Prostate gland (tissue), 2 donors: ENCODE data around the gene PASK. TPM values are rescaled to one million over a fixed set of nuclear protein-coding genes. Genes with fewer than 3 reads are reported as not detected.
A peak's percentile ranks its signal among the peaks of the same experiment; 100 is the strongest.

Experiments used
- DNase-seq: peaks from one replicate; pipeline ENCODE4 v3.0.0-alpha.2; 2019; ENCODE audit warnings: low spot score
- H3K27ac ChIP-seq, 2 donors: fragments of 200-600 bp; sonication (generic); 2 replicates each; pipeline ENCODE4 v1.5.1; 2017 to 2019
- H3K27me3 ChIP-seq: fragments of 200-600 bp; sonication (generic); replicated peaks from 2 replicates; pipeline ENCODE4 v1.5.1; 2019; ENCODE audit not compliant: insufficient read depth
- H3K36me3 ChIP-seq, 2 donors: fragments of 200-600 bp; sonication (generic); 1 replicate in 1 of 2; 2 replicates in 1 of 2; pipeline versions ENCODE4 v1.5.1 to v1.8.1; 2017 to 2019
- H3K4me1 ChIP-seq: fragments of 200-600 bp; sonication (generic); replicated peaks from 2 replicates; pipeline ENCODE4 v1.5.1; 2019
- H3K4me3 ChIP-seq, 2 donors: fragments of 200-600 bp; sonication (generic); 2 replicates each; pipeline ENCODE4 v1.5.1; 2017 to 2019
- H3K9me3 ChIP-seq: fragments of 200-600 bp; sonication (generic); 2 replicates; pipeline ENCODE4 v1.5.1; 2017
- POLR2A ChIP-seq: fragments of 450-650 bp; IDR thresholded peaks from one replicate; pipeline ENCODE4 v1.6.1; 2016; ENCODE audit warnings: antibody characterized with exemption, mild to moderate bottlenecking
- POLR2AphosphoS5 ChIP-seq: sonication (generic); formaldehyde crosslinking; IDR thresholded peaks from one replicate; pipeline ENCODE4 v1.6.1; 2017; ENCODE audit warnings: antibody characterized with exemption
- WGBS: methylation state at CpG from one replicate; pipeline ENCODE4 v1.1.5; 2018; 5-methylcytosine and 5-hydroxymethylcytosine counted together
- intact Hi-C: fragments of 100-400 bp; cut with DNase I; formaldehyde crosslinking; loops from one replicate; pipeline ENCODE4 v1.14.2; 2022
- total RNA-seq, 2 donors: library from RNA; depleted of rRNA; stranded (reverse); fragments of >200 nt; gene quantifications; one replicate each; pipeline ENCODE4 v1.1.0, GENCODE V29; 2016
- TF ChIP-seq, protein P1 (sequence below), 4 experiments: fragments of 200-600 bp in 2 of 4; fragments of 450-650 bp in 2 of 4; sonication (generic) in 2 of 4; IDR thresholded peaks; 1 replicate in 3 of 4; 2 replicates in 1 of 4; pipeline ENCODE4 v1.5.1; 2016 to 2019; ENCODE audit warnings: antibody characterized with exemption in 4 of 4, mild to moderate bottlenecking in 2 of 4, moderate library complexity in 2 of 4

The PASK gene
- total RNA-seq, 2 donors from 2014 or later = 49.2 to 200 TPM

GRCh38 chr2:241194811-241195210 is 45.5 kb upstream of the PASK start:
- Histone ChIP-seq H3K36me3 (no peaks in the 10 kb centered on the region), H3K4me1 (peaks cover 9% of the 10 kb centered on the region), H3K27ac (no peak overlapping the region), H3K27me3 (no peaks in the 10 kb centered on the region), H3K4me3 (no peak overlapping the region), H3K9me3 (no peaks in the 10 kb centered on the region)
- WGBS = 70% methylated on average over 9 of the region's 9 CpGs
- TF ChIP-seq POLR2AphosphoS5 (no peak), POLR2A (no peak)
- TF ChIP-seq, protein P1, sequence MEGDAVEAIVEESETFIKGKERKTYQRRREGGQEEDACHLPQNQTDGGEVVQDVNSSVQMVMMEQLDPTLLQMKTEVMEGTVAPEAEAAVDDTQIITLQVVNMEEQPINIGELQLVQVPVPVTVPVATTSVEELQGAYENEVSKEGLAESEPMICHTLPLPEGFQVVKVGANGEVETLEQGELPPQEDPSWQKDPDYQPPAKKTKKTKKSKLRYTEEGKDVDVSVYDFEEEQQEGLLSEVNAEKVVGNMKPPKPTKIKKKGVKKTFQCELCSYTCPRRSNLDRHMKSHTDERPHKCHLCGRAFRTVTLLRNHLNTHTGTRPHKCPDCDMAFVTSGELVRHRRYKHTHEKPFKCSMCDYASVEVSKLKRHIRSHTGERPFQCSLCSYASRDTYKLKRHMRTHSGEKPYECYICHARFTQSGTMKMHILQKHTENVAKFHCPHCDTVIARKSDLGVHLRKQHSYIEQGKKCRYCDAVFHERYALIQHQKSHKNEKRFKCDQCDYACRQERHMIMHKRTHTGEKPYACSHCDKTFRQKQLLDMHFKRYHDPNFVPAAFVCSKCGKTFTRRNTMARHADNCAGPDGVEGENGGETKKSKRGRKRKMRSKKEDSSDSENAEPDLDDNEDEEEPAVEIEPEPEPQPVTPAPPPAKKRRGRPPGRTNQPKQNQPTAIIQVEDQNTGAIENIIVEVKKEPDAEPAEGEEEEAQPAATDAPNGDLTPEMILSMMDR (IDR thresholded peaks at IDR 0.05) = no peak
- intact Hi-C loops = no loop called here
- no peak for DNase-seq

- Histone ChIP-seq H3K27me3 (no peaks in the 10 kb centered on the region), H3K27ac (no peak overlapping the region), H3K9me3 (no peaks in the 10 kb centered on the region), H3K4me1 (peaks cover 9% of the 10 kb centered on the region), H3K4me3 (no peak overlapping the region), H3K36me3 (no peaks in the 10 kb centered on the region)
- TF ChIP-seq POLR2AphosphoS5 (no peak), POLR2A (no peak)
- TF ChIP-seq, protein P1 (IDR thresholded peaks at IDR 0.05) = no peak
- 84% methylated on average over 8 of the region's 8 CpGs for WGBS
- intact Hi-C loops = no loop called here
- DNase-seq = no peak
Measured at GRCh38 chr2:241193271-241193670, 44.0 kb upstream of the PASK start.

DNA sequence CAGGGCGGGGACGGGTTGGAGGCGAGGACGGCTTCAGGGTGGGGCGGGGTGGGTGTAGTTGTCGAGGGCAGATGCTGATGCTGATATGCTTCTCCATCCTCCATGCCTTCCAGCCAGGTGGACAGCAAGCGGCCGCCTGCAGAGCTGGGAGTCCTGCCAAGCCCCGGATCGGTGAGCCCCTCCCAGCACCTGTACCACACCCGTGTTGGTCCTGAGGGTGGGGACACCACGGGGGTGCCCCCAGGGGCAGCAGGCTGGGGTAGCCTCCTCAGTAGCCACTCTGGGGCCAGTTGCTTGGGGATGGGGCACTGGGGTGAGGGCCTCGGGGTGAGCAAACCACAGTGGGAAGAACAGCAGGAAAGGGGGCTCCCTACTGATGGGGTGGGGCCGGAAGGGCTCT is 41.8 kb upstream of the PASK start:
- Histone ChIP-seq H3K9me3 (no peaks in the 10 kb centered on the region), H3K27ac (peak overlapping the region in 1 of 2 donors; percentile 85), H3K4me1 (peaks cover 9% of the 10 kb centered on the region), H3K27me3 (no peaks in the 10 kb centered on the region), H3K36me3 (no peaks in the 10 kb centered on the region), H3K4me3 (no peak overlapping the region)
- DNase-seq = no peak
- intact Hi-C loops = no loop called here
- TF ChIP-seq, protein P1 (IDR thresholded peaks at IDR 0.05) = no peak
- no peak for TF ChIP-seq POLR2A
- TF ChIP-seq POLR2AphosphoS5 = no peak
- WGBS = 46% methylated on average over 11 of the region's 14 CpGs

DNA sequence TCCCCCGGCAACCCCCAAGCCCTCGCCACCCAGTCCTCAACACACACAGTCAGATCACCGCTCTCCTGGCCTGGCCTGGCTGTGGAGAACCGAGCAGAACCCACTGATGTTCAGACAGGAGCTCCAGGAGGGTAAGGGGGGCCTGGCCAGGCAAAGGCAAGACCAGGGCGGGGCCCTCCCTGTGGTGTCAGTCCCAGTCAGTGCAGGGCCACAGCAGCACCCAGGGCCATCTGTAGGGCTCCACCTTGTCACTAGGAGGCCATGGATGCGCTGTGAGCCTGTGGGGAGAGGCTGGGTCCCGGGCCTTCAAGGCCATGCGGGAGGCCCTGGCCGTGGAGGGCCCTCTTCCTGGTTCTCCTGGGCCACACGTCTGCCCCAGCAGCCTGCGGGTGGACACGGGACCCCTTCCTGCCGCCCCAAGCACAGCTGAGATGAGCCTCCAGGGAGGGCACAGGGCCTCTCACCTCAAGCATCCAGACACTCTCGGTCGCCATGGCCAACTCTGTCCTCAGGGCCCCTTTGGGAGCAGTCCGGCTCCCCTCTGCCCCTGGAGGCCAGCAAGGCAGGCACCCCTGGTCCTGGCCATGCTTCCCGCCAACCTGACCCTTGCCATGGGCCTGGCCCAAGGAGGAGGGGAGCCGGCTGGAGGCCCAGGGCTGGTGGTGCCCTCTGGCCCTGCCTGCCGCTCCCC is 41.2 kb upstream of the PASK start:
- peaks cover 9% of the 10 kb centered on the region for H3K4me1 ChIP-seq
- DNase-seq = no peak
- H3K4me3 ChIP-seq = peak overlapping the region in 1 of 2 donors; percentile 47
- H3K27me3 ChIP-seq = no peaks in the 10 kb centered on the region
- WGBS = 87% methylated on average over 16 of the region's 19 CpGs
- no peak for TF ChIP-seq POLR2A
- TF ChIP-seq, protein P1 (IDR thresholded peaks at IDR 0.05) = no peak
- no peak for TF ChIP-seq POLR2AphosphoS5
- no peaks in the 10 kb centered on the region for H3K36me3 ChIP-seq
- intact Hi-C loops = no loop called here
- H3K9me3 ChIP-seq = no peaks in the 10 kb centered on the region
- H3K27ac ChIP-seq = peak overlapping the region; percentile 76 to 85

- Histone ChIP-seq H3K27me3 (no peaks in the 10 kb centered on the region), H3K36me3 (no peaks in the 10 kb centered on the region), H3K9me3 (no peaks in the 10 kb centered on the region), H3K4me1 (peaks cover 9% of the 10 kb centered on the region), H3K4me3 (peak overlapping the region; percentile 3 to 47), H3K27ac (peak overlapping the region; percentile 76 to 85)
- no peak for DNase-seq
- intact Hi-C loops = no loop called here
- TF ChIP-seq POLR2A (no peak), POLR2AphosphoS5 (no peak)
- TF ChIP-seq, protein P1 (IDR thresholded peaks at IDR 0.05) = no peak
- WGBS = 83% methylated on average over 15 of the region's 15 CpGs
Measured at GRCh38 chr2:241189856-241190201, 40.6 kb upstream of the PASK start.
